ENCODE results near the gene TCHH. TPM values are rescaled to one million over a fixed set of nuclear protein-coding genes. Genes with fewer than 3 reads are reported as not detected.

Gene TCHH
- total RNA-seq, 3 donors from 2014 or later, result 0.05 to 0.09 TPM; not detected in 1

- intact Hi-C loops (cut with DNase I, micrococcal nuclease), result no loop called here
- ATAC-seq, result no peak
- Histone ChIP-seq H3K9me3 (no peaks in the 10 kb centered on the region), H3K36me3 (ENCODE audit: low read depth) (no peaks in the 10 kb centered on the region), H3K4me3 (no peak overlapping the region), H3K4me1 (ENCODE audit: low read depth) (no peaks in the 10 kb centered on the region)
- DNase-seq, result no peak
- TF ChIP-seq CTCF (IDR thresholded peaks at IDR 0.05), result no peak
Observed at GRCh38 chr1:152072311-152072710, 42.9 kb downstream of the TCHH start.

- intact Hi-C loops (cut with DNase I, micrococcal nuclease), result no loop called here
- no peak for DNase-seq
- Histone ChIP-seq H3K4me3 (no peak overlapping the region), H3K9me3 (no peaks in the 10 kb centered on the region), H3K36me3 (ENCODE audit: low read depth) (no peaks in the 10 kb centered on the region), H3K4me1 (ENCODE audit: low read depth) (no peaks in the 10 kb centered on the region)
- no peak for TF ChIP-seq CTCF (IDR thresholded peaks at IDR 0.05)
- ATAC-seq, result no peak
Observed at GRCh38 chr1:152071123-152071522, 44.1 kb downstream of the TCHH start.

GRCh38 chr1:152067929-152068328 is 47.3 kb downstream of the TCHH start:
- H3K36me3 ChIP-seq (ENCODE audit: low read depth), result no peaks in the 10 kb centered on the region
- DNase-seq, result no peak
- H3K4me1 ChIP-seq (ENCODE audit: low read depth), result no peaks in the 10 kb centered on the region
- intact Hi-C loops (cut with DNase I, micrococcal nuclease), result no loop called here
- ATAC-seq, result no peak
- no peaks in the 10 kb centered on the region for H3K9me3 ChIP-seq
- no peak for TF ChIP-seq CTCF (IDR thresholded peaks at IDR 0.05)
- H3K4me3 ChIP-seq, result no peak overlapping the region

- Histone ChIP-seq H3K9me3 (no peaks in the 10 kb centered on the region), H3K36me3 (ENCODE audit: low read depth) (no peaks in the 10 kb centered on the region), H3K4me3 (no peak overlapping the region), H3K4me1 (ENCODE audit: low read depth) (no peaks in the 10 kb centered on the region)
- no peak for TF ChIP-seq CTCF (IDR thresholded peaks at IDR 0.05)
- DNase-seq (no peak), ATAC-seq (no peak)
- intact Hi-C loops (cut with DNase I, micrococcal nuclease), result no loop called here
Observed at GRCh38 chr1:152067150-152067549, 48.1 kb downstream of the TCHH start.

GRCh38 chr1:152061952-152062351 is 53.3 kb downstream of the TCHH start:
- Histone ChIP-seq H3K36me3 (ENCODE audit: low read depth) (no peaks in the 10 kb centered on the region), H3K4me1 (ENCODE audit: low read depth) (no peaks in the 10 kb centered on the region), H3K4me3 (no peak overlapping the region), H3K9me3 (no peaks in the 10 kb centered on the region)
- intact Hi-C loops (cut with DNase I, micrococcal nuclease), result no loop called here
- DNase-seq (no peak), ATAC-seq (no peak)
- no peak for TF ChIP-seq CTCF (IDR thresholded peaks at IDR 0.05)

Other genes starting within 250 kb of the TCHH start
- gene THEM4, start 205.9 kb downstream of the TCHH start, total RNA-seq, result 10 to 100 TPM in 2 of 3 donors, 1 to 10 TPM in 1; 9.1 to 12.7 (median 11.3) TPM
- gene S100A10, start 121.6 kb downstream of the TCHH start, total RNA-seq, result 1,000 to 10,000 TPM in 2 of 3 donors, 100 to 1,000 TPM in 1; 540 to 1,335 (median 1,083) TPM
- 100 to 1,000 TPM in 1 of 3 donors, 10 to 100 TPM in 2; 88.8 to 230 (median 93.8) TPM for gene S100A11, start 78.4 kb downstream of the TCHH start, total RNA-seq
- gene TCHHL1, start 26.4 kb downstream of the TCHH start, total RNA-seq, result not detected
- gene RPTN, start 43.8 kb upstream of the TCHH start, total RNA-seq, result not detected
- gene HRNR, start 108.7 kb upstream of the TCHH start, total RNA-seq, result not detected
- gene FLG, start 209.8 kb upstream of the TCHH start, total RNA-seq, result not detected
- not detected for gene FLG2, start 244.6 kb upstream of the TCHH start, total RNA-seq